ENCODE measurements around the gene CHPF2. TPM values are rescaled to one million over a fixed set of nuclear protein-coding genes. Genes with fewer than 3 reads are reported as not detected.
A peak's percentile ranks its signal among the peaks of the same experiment; 100 is the strongest.

The CHPF2 gene
- total RNA-seq, 2 experiments from 2014 or later = 33.6 to 34.2 TPM

DNA sequence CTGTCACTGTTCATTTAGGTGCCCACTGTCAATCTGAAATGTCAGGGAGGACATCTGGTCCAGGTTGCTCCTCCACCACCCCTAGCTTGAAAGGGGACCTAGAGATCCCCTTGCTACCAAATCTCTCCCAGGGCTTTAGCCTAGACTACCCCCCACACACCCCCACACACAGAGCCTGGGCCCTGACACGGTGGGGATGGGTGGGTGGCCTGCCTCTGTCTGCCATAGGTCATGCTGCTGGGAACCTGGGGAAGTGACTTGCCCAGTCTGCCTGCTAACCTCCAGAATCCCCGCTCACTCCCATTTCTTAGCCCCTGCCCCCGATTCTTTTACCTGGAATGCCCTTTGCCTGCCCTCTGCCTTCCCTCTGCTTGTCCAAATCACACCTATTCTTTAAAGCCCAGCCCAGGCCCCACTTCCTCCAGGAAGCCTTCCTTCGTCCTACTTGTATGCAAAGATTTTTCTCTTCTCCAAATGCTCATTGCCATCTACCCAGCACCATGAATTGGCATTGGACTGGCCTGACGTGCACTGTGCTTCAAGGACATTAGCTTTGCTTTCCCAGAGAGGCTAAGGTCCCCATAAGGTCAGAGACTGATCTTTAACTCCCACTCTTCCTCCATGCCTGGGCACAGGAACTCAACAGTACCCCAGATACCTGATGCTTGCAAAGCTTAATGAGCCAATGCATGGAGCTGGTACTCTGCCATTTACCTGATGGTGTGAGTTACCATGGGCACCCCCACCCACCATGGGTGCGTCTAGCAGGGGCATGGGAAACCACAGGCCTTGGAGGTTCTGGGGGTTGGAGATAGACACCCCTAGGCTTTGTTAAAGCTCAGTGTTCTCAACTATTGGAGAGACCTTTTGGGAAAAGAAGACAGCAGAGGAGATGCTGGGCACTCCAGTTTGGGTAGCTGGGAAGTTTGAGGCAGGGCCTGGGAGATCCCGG is 18.2 kb downstream of the CHPF2 start:
- Mint-ChIP-seq H3K4me3 (no peak overlapping the region), H3K36me3 (no peaks in the 10 kb centered on the region), H3K27me3 (peaks cover 67% of the 10 kb centered on the region), H3K9me3 (no peaks in the 10 kb centered on the region), H3K4me1 (ENCODE audit: low read depth) (peaks cover 20% of the 10 kb centered on the region), H3K27ac (no peak overlapping the region)
- ChIA-PET POLR2A (no interaction called here), CTCF (interaction anchor here (0.7 to 0.9 kb wide), 2 partner anchors 82 to 198 kb away, joined by 3 read pairs; no protein-coding TSS in a partner anchor)
- intact Hi-C loops (cut with micrococcal nuclease) = no loop called here
- DNase-seq = no peak

DNA sequence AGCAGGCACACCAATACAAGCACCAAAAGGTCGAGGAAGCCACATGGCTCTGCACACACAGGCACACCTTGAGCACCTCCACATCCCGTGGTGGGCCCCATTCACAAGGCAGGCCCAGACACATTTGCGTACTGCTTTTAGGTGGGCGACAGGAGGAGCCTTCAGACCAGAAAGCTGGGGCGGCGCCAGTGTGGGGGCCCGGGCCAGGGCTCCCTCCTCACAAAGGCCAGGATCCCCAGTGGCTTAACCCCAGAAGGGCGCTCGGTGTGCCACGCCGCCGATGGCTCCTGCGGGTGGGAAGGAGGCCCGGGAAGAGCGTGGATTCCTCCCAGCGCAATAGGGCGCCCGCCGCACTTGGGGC is 19.0 kb downstream of the CHPF2 start:
- CTCF ChIA-PET = interaction anchor here (0.7 kb wide), 1 partner anchor 83 kb away, joined by 3 read pairs; no protein-coding TSS in a partner anchor
- intact Hi-C loops (cut with micrococcal nuclease) = no loop called here
- H3K4me1 Mint-ChIP-seq (ENCODE audit: low read depth) = peaks cover 14% of the 10 kb centered on the region
- H3K27me3 Mint-ChIP-seq = peaks cover 64% of the 10 kb centered on the region
- H3K27ac Mint-ChIP-seq = no peak overlapping the region
- POLR2A ChIA-PET = no interaction called here
- no peak for DNase-seq
- no peaks in the 10 kb centered on the region for H3K9me3 Mint-ChIP-seq
- no peaks in the 10 kb centered on the region for H3K36me3 Mint-ChIP-seq
- peak overlapping the region; percentile 10 for H3K4me3 Mint-ChIP-seq

DNA sequence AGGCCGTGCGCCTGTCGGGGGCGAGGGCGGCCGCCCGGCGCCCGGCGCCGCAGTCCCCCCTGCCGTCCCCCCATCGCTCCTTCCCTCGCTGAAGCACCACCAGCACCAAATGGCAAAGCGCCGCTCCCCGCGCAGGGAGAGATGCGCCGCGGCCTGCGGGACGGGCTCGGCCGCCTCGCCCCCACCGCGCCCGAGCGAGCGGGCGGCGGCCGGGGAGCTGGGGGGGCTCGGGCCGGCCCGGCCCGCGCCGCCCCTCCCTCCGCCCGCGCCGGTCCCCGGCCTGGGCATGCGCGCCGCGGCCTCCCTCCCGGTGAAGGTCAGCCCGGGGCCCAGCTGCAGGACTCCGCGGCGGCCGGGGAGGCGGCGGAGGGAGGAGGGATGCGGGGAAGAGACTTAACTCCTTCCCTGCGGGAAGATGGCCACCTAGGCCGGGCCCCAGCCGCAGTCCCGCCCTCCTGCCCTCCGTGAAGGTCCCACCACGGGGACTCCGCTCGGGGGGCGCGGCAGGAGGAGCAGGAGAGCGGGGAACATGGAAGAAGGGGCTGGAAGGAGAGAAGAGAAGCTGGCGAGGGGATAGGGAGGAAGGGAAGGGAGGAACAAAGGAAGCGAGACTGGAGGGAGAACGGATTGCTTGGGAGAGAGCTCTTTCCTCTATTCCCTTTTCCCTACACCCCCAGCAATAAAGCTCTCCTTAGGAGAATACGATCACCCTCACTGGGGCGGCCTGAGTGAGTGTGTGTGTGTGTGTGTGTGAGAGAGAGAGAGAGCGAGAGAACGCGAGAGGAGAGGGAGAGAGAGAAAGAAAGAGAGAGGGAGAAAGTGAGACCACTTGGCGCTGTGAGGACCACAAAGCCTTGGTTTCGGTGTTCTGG is 19.6 kb downstream of the CHPF2 start:
- CTCF ChIA-PET = interaction anchor here (0.7 to 1.6 kb wide), 3 partner anchors 8 to 84 kb away, joined by 3 read pairs; partner anchors contain the start of gene GBX1

DNA sequence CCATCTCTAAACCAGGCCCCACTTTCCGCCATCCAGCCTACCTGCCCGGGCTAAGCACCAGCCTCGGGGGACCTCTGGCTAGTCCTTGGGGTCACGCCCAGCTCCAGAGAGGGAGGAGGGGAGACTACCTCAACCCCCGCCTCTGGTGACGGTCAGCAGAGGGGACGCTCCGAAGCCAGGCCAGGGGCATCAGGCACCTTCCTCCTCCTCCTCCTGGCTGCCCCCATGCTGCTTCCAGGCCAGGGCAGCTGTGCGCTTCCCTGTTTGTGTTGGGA is 20.2 kb downstream of the CHPF2 start:
- Mint-ChIP-seq H3K4me3 (no peak overlapping the region), H3K4me1 (ENCODE audit: low read depth) (peaks cover 14% of the 10 kb centered on the region), H3K27me3 (peaks cover 60% of the 10 kb centered on the region), H3K36me3 (no peaks in the 10 kb centered on the region), H3K9me3 (no peaks in the 10 kb centered on the region), H3K27ac (no peak overlapping the region)
- CTCF ChIA-PET = interaction anchor here (1.3 to 1.6 kb wide), 2 partner anchors 8 to 85 kb away, joined by 3 read pairs; partner anchors contain the start of gene GBX1
- POLR2A ChIA-PET = no interaction called here
- intact Hi-C loops (cut with micrococcal nuclease) = no loop called here
- DNase-seq = no peak

More for the DNA sequence above, 19.6 kb downstream of the CHPF2 start:
- Mint-ChIP-seq H3K27me3 (peaks cover 63% of the 10 kb centered on the region), H3K4me1 (ENCODE audit: low read depth) (peaks cover 14% of the 10 kb centered on the region), H3K36me3 (no peaks in the 10 kb centered on the region), H3K4me3 (no peak overlapping the region), H3K9me3 (no peaks in the 10 kb centered on the region), H3K27ac (no peak overlapping the region)
- intact Hi-C loops (cut with micrococcal nuclease) = no loop called here
- no peak for DNase-seq
- POLR2A ChIA-PET = no interaction called here

DNA sequence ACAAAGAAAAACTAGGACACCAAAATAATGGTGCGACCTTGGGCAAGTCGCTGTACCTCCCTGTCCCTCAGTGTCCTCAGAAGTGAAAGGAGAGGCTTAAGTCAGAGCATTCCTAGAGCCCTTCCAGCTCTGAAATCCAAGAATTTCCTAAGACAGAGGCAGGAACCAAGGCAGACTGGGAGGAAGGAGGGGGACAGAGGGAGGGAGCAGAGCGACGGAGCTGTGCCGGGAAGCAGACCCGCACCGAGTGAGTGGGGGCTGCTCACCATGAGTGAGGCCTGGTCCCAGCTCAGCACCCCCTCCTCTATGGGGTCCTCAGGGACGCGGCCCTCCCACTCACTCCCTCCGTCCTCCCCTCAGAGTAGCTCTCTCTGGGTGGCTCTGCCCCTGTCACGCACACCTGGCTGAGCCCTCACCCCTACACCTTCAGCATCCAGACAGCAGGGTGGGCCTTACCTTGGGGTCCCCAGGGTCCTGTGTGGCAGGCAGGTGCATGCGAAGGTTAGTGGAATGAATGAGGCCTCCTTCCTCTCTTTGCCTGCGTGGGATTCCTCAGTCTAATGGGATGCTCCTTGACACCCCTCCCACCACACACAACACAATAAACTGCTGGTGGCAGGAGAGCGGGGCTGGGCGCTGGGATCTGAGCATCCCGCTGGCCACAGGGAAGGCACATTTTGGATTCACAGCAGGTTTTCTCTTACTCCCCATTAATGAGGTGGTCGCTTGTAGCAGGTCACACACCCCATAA is 20.9 kb downstream of the CHPF2 start:
- H3K4me3 Mint-ChIP-seq = no peak overlapping the region
- intact Hi-C loops (cut with micrococcal nuclease) = no loop called here
- H3K36me3 Mint-ChIP-seq = no peaks in the 10 kb centered on the region
- no peaks in the 10 kb centered on the region for H3K9me3 Mint-ChIP-seq
- no peak overlapping the region for H3K27ac Mint-ChIP-seq
- H3K4me1 Mint-ChIP-seq (ENCODE audit: low read depth) = peaks cover 10% of the 10 kb centered on the region
- no peak for DNase-seq
- CTCF ChIA-PET = interaction anchor here (1.3 to 1.6 kb wide), 2 partner anchors 9 to 85 kb away, joined by 3 read pairs; partner anchors contain the start of gene GBX1
- POLR2A ChIA-PET = no interaction called here
- peaks cover 60% of the 10 kb centered on the region for H3K27me3 Mint-ChIP-seq

DNA sequence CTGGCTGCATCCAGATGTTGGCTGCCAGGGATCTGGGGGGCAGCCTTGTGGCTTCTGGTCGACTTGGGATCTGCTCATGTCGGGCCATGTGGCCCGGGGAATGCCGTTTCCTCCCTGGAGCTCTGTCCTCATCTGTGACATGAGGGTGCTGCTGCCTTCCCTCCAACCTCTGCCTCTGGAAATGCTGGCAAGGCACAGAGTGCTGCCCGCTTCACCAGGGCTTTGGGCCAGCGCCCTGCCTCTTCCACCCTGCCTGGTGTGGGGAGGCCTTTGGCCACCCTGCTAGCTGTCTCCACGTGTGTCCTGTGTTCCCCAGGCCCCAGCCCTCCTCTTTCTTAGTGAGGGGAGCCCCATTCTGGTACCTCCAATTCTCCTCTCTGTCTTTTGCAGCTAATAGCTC is 22.0 kb downstream of the CHPF2 start:
- intact Hi-C loops (cut with micrococcal nuclease) = no loop called here
- Mint-ChIP-seq H3K36me3 (no peaks in the 10 kb centered on the region), H3K4me3 (no peak overlapping the region), H3K27ac (no peak overlapping the region), H3K4me1 (ENCODE audit: low read depth) (peaks cover 5% of the 10 kb centered on the region), H3K27me3 (peaks cover 55% of the 10 kb centered on the region), H3K9me3 (no peaks in the 10 kb centered on the region)
- ChIA-PET CTCF (interaction anchor here (0.9 kb wide), 1 partner anchor 10 kb away, joined by 3 read pairs; no protein-coding TSS in a partner anchor), POLR2A (no interaction called here)
- DNase-seq = no peak

DNA sequence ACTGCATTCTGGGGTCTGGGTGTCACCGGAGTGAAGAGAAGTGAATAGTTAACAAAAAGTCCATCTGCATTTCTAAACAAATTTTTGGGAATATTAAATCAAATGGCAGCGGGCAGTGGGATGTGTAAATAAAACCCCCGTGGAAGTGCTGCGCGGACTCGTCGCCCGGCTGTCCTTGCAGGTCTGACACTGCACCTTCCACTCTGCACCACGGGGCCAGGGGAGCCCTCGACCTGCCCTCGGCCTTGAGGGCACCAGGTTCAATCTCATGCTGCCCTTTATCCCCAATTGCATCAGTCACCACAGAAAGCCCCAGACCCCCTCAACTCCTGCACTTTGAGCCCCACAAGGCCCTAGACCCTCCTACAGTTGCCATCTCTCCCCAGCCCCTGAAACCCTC is 22.6 kb downstream of the CHPF2 start:
- peaks cover 4% of the 10 kb centered on the region for H3K4me1 Mint-ChIP-seq (ENCODE audit: low read depth)
- ChIA-PET POLR2A (interaction anchor here (1.5 kb wide), 1 partner anchor 12 kb away, joined by 5 read pairs; no protein-coding TSS in a partner anchor), CTCF (interaction anchor here (1.3 to 3.4 kb wide), 2 partner anchors 9 to 11 kb away, joined by 4 to 21 read pairs; no protein-coding TSS in a partner anchor)
- no peak overlapping the region for H3K4me3 Mint-ChIP-seq
- H3K36me3 Mint-ChIP-seq = no peaks in the 10 kb centered on the region
- no peak overlapping the region for H3K27ac Mint-ChIP-seq
- H3K27me3 Mint-ChIP-seq = peaks cover 50% of the 10 kb centered on the region
- intact Hi-C loops (cut with micrococcal nuclease) = no loop called here
- H3K9me3 Mint-ChIP-seq = no peaks in the 10 kb centered on the region
- no peak for DNase-seq

DNA sequence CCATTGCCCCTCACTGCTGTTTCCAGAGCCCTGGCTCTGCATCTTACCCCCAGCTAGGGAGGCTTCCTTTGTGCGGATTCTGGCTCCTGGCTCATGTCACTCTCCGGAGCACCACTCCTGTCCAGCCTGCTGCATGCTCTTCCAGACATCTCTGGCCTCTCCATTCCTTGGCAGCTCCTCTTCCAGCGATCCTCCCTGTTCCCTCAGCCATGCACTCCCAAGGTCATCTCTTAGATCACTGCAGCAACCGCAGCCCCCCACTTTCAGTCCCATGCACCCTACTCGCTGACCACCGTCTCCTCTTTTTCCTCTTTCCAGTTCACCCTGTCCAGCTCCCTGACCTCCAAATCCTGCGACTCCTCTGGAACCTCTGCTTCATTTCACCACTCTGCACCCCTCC is 23.1 kb downstream of the CHPF2 start:
- Mint-ChIP-seq H3K4me3 (no peak overlapping the region), H3K27ac (no peak overlapping the region), H3K9me3 (no peaks in the 10 kb centered on the region), H3K27me3 (peaks cover 46% of the 10 kb centered on the region), H3K4me1 (ENCODE audit: low read depth) (peaks cover 4% of the 10 kb centered on the region), H3K36me3 (no peaks in the 10 kb centered on the region)
- DNase-seq = no peak
- intact Hi-C loops (cut with micrococcal nuclease) = no loop called here
- CTCF ChIA-PET = interaction anchor here (0.8 to 3.4 kb wide), 3 partner anchors 9 to 87 kb away, joined by 3 to 21 read pairs (median 4); no protein-coding TSS in a partner anchor
- POLR2A ChIA-PET = interaction anchor here (1.5 kb wide), 1 partner anchor 12 kb away, joined by 5 read pairs; no protein-coding TSS in a partner anchor

DNA sequence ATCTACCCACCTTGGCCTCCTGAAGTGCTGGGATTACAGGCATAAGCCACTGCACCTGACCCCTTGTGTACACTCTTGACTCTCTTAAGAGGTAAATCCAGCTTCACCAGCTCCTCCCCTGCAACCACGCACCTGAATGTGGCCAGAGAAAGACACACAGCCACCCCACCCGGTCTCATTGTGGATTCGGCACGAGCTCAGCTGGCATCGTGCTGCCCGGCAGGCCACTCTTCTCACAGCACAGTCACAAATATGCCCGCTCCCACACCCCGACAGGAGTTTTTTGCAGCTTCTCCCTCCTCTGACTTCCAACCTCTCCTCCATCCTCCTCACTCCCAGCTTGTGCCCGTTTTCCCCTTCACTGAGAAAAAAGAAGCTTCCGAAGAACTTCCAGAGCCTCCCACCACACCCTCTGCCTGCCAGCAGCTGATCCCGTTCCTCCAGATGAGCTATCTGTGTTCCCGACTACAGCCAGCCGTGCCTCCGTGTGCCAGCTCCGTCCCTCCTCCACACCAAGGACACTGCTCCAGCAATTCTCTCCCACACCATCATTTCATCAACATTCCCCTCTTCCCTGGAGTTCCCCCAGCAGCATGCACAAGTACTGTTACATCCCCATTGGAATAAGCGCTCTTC is 24.2 kb downstream of the CHPF2 start:
- Mint-ChIP-seq H3K27ac (no peak overlapping the region), H3K4me1 (ENCODE audit: low read depth) (no peaks in the 10 kb centered on the region), H3K36me3 (no peaks in the 10 kb centered on the region), H3K9me3 (no peaks in the 10 kb centered on the region), H3K4me3 (no peak overlapping the region), H3K27me3 (peaks cover 39% of the 10 kb centered on the region)
- POLR2A ChIA-PET = interaction anchor here (1.5 kb wide), 1 partner anchor 14 kb away, joined by 5 read pairs; no protein-coding TSS in a partner anchor
- DNase-seq = no peak
- CTCF ChIA-PET = interaction anchor here (0.9 to 3.4 kb wide), 2 partner anchors 10 to 13 kb away, joined by 3 to 21 read pairs; no protein-coding TSS in a partner anchor
- intact Hi-C loops (cut with micrococcal nuclease) = no loop called here

DNA sequence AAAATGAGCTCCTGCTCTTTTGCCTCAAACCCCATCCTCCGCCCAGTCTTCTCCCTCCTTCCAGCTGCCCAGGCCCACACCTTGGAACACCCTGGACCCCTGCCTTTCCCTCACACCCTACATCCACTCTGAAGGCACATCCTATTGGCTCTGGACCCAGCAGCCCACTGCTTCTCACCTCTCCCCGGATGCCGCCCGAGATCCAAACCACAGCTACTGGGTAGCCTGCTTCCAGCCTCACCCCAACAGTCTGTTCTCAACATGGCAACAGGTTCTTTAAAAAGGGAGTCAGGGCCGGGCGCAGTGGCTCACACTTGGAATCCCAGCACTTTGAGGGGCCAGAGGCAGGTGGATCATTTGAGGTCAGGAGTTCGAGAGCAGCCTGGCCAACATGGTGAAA is 25.7 kb downstream of the CHPF2 start:
- no peak for DNase-seq
- H3K27me3 Mint-ChIP-seq = peaks cover 30% of the 10 kb centered on the region
- intact Hi-C loops (cut with micrococcal nuclease) = no loop called here
- no peaks in the 10 kb centered on the region for H3K9me3 Mint-ChIP-seq
- ChIA-PET POLR2A (no interaction called here), CTCF (interaction anchor here (3.4 kb wide), 1 partner anchor 14 kb away, joined by 21 read pairs; no protein-coding TSS in a partner anchor)
- no peaks in the 10 kb centered on the region for H3K4me1 Mint-ChIP-seq (ENCODE audit: low read depth)
- H3K27ac Mint-ChIP-seq = no peak overlapping the region
- H3K4me3 Mint-ChIP-seq = no peak overlapping the region
- no peaks in the 10 kb centered on the region for H3K36me3 Mint-ChIP-seq

DNA sequence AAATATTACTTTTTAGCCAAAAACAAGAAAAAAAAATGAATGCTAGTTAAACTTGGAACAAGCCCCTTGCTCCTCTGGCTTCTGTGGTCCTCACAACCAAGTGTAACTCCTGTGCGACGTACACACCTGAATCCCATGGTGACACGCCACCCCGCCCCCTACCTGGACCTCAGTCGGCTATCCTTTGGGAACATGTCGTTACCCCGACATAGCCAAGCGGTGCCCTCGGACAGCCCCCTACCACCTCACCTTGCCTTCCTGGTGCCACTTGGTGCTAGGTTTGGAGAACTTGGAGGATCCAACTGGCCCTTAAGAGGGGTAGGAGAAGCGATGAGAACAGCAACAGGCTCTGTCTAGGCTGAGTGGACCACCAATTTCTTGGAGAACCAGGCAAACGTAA is 28.2 kb downstream of the CHPF2 start:
- no peak for DNase-seq
- Mint-ChIP-seq H3K9me3 (no peaks in the 10 kb centered on the region), H3K4me3 (no peak overlapping the region), H3K27me3 (peaks cover 14% of the 10 kb centered on the region), H3K27ac (no peak overlapping the region), H3K36me3 (no peaks in the 10 kb centered on the region), H3K4me1 (ENCODE audit: low read depth) (no peaks in the 10 kb centered on the region)
- intact Hi-C loops (cut with micrococcal nuclease) = no loop called here
- ChIA-PET POLR2A (no interaction called here), CTCF (interaction anchor here (1.0 kb wide), 1 partner anchor 16 kb away, joined by 4 read pairs; no protein-coding TSS in a partner anchor)

Data from activated CD4-positive, alpha-beta memory T cell treated with anti-CD3 and anti-CD28 coated beads for 36 hours (primary cell).